GM06990 (cell line): ENCODE results near the gene TMEM217.

Experiments used
- DNase-seq: peaks from one replicate; pipeline ENCODE4 v3.0.0-alpha.2; 2011; ENCODE audit not compliant: insufficient read length; ENCODE audit errors: extremely low read depth
- H3K27me3 ChIP-seq: replicated peaks from 2 replicates; pipeline ENCODE4 v1.6.0; 2011; ENCODE audit warnings: low read length; ENCODE audit not compliant: control insufficient read depth, insufficient read depth
- H3K36me3 ChIP-seq: 2 replicates; pipeline ENCODE4 v1.5.1; 2011; ENCODE audit warnings: low read length; ENCODE audit not compliant: control insufficient read depth, insufficient read depth
- H3K4me3 ChIP-seq: replicated peaks from 2 replicates; pipeline ENCODE4 v1.5.1; 2011; ENCODE audit warnings: low read depth, mild to moderate bottlenecking, control low read depth, low read length
- TF ChIP-seq, protein P1 (sequence below): IDR thresholded peaks from 2 replicates; pipeline ENCODE4 v1.5.1; 2011; ENCODE audit warnings: low read length, control low read depth, mild to moderate bottlenecking, inconsistent platforms; ENCODE audit not compliant: insufficient read depth, poor library complexity, severe bottlenecking

TMEM217 gene

GRCh38 chr6:37242429-37243052 is 15.4 kb downstream of the TMEM217 start:
- DNase-seq = no peak
- H3K4me3 ChIP-seq = no peak overlapping the region

DNA sequence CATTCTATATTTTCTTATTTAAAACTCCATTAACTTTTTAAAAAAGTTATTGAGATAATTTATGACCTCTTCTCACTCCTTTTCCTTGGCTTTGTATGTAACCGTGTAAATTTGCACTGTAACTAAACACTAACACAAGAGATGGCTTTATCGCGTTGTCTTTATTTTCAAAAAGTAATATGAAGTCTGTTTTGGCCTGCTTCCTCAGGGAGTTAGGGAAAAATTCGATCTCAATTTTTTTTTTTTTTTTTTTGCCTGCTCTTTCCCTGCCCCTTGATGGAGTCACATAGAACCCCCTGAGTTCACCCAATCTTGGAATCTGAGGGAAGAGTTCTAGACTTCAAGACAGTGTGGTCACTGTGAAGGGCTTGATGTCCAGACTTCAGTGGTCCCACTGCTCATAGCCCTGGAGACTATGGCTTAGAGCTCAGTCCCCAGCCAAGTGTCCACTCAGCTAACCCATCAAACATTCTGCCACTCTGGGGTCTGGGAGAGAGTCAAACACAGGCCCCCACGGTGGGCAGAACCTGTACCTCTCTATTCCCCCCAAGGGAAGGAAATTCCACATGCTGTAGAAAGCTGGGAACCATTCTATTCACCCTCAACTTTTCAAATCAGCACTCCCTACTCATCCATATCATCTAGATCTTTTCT is 16.0 kb downstream of the TMEM217 start:
- H3K36me3 ChIP-seq = no peaks in the 10 kb centered on the region
- no peak for DNase-seq
- no peak overlapping the region for H3K4me3 ChIP-seq
- no peaks in the 10 kb centered on the region for H3K27me3 ChIP-seq
- TF ChIP-seq, protein P1, sequence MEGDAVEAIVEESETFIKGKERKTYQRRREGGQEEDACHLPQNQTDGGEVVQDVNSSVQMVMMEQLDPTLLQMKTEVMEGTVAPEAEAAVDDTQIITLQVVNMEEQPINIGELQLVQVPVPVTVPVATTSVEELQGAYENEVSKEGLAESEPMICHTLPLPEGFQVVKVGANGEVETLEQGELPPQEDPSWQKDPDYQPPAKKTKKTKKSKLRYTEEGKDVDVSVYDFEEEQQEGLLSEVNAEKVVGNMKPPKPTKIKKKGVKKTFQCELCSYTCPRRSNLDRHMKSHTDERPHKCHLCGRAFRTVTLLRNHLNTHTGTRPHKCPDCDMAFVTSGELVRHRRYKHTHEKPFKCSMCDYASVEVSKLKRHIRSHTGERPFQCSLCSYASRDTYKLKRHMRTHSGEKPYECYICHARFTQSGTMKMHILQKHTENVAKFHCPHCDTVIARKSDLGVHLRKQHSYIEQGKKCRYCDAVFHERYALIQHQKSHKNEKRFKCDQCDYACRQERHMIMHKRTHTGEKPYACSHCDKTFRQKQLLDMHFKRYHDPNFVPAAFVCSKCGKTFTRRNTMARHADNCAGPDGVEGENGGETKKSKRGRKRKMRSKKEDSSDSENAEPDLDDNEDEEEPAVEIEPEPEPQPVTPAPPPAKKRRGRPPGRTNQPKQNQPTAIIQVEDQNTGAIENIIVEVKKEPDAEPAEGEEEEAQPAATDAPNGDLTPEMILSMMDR = no peak

More at GRCh38 chr6:37242429-37243052, 15.4 kb downstream of the TMEM217 start:
- Histone ChIP-seq H3K36me3 (no peaks in the 10 kb centered on the region), H3K27me3 (no peaks in the 10 kb centered on the region)
- TF ChIP-seq, protein P1 = no peak

DNA sequence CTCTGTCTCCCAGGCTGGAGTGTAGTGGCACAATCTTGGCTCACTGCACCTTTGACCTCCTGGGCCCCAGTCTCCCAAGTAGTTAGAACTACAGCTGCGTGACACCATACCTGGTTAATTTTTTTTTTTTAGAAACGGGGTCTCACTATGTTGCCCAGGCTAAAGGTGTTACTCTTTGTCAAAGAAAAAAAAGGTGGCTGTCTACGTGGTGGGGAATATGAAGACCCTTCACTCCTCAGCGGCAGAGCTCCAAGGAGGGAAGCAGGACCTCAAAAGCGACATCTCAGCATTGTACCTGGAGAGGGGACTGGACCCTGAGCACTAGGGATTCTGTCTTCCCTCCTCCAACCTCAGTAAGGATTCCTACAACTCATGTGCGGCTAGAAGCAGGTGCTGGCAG is 16.8 kb downstream of the TMEM217 start:
- Histone ChIP-seq H3K36me3 (no peaks in the 10 kb centered on the region), H3K4me3 (no peak overlapping the region), H3K27me3 (no peaks in the 10 kb centered on the region)
- TF ChIP-seq, protein P1 = no peak
- no peak for DNase-seq

GRCh38 chr6:37239950-37240713 is 17.8 kb downstream of the TMEM217 start:
- Histone ChIP-seq H3K27me3 (no peaks in the 10 kb centered on the region), H3K36me3 (no peaks in the 10 kb centered on the region), H3K4me3 (no peak overlapping the region)
- DNase-seq = peak; percentile 57
- TF ChIP-seq, protein P1 = no peak

DNA sequence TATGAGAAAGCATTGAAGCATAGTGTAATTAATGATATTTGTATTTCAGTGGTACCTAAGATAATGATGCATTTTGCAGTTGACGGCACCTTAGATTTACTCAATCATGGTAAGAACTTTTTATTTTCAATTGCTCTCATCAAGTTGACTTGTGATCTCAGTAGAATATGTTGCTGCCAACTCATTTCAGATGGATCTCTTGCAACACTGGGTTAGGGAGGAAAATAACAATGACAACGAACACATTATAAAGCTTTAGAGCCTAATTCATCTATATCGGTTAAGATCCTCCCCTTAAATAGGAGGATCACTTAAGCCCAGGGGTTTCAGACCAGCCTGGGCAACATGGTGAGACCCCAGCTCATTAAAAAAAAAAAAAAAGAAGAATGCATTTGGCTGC is 18.4 kb downstream of the TMEM217 start:
- H3K27me3 ChIP-seq = no peaks in the 10 kb centered on the region
- TF ChIP-seq, protein P1 = no peak
- no peaks in the 10 kb centered on the region for H3K36me3 ChIP-seq
- H3K4me3 ChIP-seq = no peak overlapping the region
- DNase-seq = no peak
